Middle frontal gyrus (tissue), 1 donor: ENCODE measurements around the gene PPP1R11.

ENCODE experiments used
- DNase-seq: peaks from one replicate; pipeline ENCODE4 v3.0.0-alpha.2; 2015; ENCODE audit warnings: low spot score; ENCODE audit errors: extremely low spot score

The PPP1R11 gene

GRCh38 chr6:30061858-30062458 is 5.0 kb upstream of the PPP1R11 start:
- DNase-seq = no peak

- DNase-seq = no peak
Measured at GRCh38 chr6:30062471-30063178, 4.4 kb upstream of the PPP1R11 start.

GRCh38 chr6:30063315-30063714 is 3.7 kb upstream of the PPP1R11 start:
- no peak for DNase-seq

GRCh38 chr6:30066082-30066481 is 916 bp upstream of the PPP1R11 start:
- DNase-seq = no peak

DNA sequence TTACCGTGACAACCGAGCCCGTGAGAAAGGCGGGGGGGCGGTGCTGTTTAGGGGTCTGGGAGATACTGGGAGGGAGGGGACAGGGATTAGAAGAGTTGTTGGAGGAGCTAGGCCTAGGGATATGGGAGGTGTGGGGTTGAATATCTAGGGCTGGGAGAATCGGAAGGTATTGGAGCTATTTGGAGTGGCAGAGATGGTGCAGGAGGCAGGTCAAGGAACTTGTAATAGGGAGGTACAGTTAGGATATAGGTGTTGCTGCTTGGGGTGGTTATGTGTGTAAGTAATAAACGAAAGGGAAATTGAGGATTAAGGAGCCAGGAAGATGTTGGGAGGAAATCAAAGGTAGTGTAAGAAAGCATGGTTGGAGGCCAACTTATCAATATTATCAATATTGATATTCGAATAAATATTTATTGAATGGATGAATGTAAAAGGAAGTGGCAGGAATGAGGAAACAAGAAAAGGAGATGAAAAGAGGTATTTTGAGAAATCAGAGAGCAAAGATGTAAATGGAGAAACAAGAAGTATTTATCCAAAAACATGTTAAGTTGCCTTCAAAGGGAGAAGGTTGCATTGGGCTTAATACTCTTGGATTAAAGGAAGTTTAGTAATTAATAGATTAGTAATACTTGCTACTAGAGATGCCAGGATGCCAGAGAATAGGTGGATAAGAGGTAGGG is 602 bp downstream of the PPP1R11 start:
- no peak for DNase-seq

DNA sequence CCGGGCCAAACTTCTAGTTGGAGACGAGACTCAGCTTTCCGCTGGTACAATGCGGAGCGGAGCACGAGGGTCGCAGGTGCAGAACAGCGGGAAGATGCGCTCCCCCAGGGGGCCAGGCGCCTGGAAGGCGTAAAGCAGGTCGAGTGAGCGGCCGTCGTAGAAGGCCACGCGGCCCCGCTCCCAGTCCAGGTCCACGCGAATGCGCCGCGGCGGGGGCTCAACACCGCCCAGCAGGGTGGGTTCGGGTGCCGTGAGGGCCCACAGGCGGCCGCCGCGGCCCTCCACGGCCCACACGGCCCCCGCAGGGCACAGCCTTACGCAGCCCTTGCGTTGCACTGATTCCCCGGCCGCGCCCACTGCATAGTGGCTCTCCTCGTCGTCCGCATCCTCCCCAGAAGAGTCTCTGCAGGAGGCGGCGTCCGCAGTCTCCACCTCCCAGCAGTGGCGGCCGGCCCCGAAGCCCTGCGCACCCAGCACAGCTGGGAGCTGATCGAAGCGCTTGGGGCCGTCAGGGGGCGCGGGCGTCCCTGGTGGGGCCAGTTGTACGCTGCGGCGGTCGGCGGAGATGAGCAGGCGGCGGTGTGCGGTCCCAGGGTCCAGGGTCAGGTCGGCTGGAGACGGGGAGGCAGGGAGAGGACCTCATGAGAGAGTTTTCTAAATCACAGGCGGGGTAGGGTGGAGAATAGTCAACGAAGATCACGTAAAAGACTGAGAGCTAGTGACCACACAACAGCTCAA is 4.3 kb downstream of the PPP1R11 start:
- DNase-seq = no peak

GRCh38 chr6:30071858-30072257 is 4.9 kb downstream of the PPP1R11 start:
- DNase-seq = no peak

DNA sequence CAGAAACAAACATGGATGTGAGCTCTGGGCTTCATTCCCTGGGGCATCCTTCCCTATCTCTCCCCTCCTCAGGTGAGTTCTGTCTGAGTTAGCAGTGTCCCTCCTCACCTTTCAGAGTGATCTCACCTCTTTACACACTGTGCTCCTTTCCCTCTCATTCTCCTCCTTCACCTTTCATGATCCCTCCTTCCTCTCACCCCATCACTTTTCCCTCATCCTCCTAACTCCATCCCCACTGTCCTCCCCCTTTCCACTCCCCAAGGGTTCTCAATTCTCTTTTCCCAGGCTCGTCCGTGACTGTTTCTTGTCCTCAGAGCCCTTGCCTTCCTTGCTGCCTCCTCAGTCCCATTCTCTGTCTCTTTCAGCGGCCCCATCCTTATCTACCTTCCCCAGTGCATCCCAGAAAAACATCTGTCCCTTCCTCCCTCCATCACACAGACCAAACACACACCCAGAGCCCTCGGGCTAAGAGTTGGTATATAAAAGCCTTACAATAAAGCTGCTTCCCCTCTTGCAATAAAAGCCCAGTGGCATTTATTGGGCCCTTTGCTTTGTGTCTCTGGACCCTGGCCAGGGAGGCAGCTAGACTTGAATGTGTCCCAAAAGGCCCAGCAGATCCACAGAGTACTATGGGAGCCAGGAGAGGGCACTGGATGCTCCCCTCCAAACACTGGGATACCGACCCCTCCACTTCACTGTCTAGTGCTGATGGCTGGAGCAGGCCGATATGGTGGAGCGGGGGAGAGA is 6.7 kb downstream of the PPP1R11 start:
- DNase-seq = no peak

DNA sequence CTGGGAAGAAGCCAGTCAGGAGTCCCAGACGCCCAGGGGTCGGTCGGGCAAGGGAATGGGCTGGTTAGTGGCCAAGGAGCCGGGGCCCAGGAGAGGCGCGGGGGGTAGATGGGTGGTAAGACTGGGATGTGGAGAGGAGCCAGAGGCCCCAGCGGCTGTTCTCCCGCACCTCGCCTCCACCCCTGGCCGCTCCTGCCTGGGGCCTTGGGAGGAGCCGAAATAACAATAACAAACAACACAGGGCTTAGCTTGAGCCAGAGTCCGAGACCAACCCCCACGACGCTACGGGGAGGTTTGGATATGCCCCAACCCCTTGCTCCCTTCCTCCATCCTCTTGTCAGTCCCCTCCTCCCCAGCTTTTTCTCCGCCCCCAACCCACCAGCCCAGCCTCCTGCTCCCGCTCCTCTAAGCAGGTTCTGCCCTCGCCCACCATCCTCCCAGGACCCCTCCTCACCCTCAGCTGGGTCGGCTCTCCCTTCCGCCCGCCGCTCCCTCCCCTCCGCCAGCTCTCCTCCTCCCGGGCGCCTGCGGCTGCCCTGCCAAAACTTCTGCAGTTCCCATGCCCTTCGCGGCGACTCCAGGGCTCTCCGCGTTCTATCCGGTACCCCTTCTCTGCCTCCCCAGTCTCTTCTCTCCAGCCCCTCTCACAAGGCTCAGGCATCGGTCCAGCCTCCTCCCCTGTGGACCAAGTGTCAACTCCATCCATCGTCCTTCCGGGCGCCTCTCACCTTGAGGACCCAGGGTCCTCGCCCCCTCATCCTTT is 7.5 kb downstream of the PPP1R11 start:
- DNase-seq = no peak

DNA sequence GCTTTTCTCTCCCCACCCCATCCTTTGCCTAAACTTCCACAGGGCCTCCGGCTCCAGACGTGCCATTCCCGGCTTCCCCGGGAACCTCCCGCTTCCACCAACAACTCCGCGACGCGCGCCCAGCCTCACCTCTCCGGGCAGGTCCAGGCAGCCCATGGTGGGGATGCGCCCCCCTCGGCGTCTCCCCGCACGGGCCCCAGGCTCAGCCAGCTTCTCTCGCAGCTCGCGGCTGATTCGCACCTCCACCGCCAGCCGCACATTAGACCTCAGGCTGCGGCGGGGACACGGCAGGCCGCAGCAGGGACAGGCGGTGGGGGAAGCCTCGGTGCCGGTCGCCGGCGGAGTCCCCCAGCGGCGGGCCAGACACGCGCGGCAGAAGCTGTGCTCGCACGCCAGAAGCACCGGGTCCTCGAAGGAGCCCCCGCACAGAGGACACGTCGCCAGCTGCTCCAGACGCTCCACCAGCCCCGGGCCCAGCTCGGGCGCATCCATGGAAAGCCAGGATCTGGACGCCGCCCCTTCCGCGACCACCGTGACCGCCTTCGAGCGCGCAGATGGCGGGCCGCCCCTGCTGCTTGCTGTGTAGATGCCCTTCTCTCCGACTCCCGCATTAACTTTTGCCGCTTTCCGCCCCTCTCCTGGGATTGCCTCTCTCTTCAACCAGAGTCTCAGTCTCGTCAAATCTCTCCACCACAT is 8.2 kb downstream of the PPP1R11 start, which contains the start of gene RNF39:
TSS of gene RNF39 (minus strand) at position 676 of the 696 bp plus-strand sequence. CDS start at position 492, 184 bp downstream.
- DNase-seq = no peak

DNA sequence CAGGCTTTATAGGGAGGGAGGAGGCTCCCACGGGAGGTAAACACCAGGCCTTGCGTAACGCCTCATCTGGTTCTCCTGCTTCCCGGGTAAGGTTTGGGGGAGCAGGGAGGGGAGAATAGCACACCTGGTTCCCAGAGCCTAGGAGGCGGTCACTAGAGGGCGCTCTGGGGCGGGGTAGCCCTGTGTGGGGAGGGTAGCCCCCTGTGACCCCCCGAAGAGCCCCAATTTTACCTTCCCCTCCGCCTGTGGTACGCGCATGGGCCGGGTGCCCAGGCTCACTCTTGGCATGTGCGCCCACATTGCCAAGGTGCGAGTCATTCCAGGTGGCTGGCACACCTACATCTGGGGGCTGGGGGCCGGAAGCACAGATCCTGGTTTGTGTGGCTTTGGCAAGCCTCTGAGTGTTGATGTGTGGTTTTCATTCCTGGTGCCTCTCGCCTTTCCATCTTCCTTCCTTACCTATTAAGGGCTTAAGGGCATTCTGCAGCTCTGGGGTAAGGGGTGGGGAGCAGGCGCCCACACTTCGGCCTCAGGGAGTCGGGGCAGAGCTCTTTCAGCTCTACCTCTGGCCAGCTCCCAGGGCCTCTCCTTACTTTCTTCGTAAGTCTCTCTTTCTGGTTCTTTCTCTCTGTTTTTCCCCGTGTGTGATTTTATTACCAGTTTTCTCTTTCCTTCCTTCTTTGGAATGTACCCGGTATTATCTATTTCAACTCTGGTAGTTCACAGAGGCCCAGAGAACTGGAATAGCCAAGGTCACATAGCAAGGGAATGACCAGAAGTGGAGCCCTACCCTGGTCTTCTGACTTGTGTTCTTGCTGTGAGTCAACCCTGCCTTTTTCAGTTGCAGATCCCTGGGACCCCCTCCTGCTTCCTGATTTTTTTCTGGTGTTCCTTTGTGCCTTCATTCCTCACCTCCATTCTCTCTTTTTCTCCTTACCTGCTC is 9.1 kb downstream of the PPP1R11 start:
- DNase-seq = no peak

DNA sequence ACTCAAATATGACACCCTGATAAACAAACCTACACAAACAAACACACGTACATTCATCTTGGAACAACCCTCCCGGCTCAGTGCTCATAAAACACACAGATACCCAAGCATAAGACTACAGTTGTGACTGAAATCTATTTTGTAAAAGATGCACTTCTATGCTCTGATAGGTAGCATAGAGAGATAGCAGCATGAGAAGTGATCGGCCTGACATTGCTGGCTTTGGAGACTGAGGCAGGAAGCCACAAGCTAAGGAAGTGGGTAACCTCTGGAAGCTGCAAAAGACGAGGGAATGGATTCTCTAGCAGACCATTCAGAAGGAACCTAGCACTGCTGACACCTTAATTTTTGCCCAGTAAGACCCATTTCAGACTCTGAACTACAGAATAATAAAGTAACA is 10.2 kb downstream of the PPP1R11 start:
- DNase-seq = no peak

DNA sequence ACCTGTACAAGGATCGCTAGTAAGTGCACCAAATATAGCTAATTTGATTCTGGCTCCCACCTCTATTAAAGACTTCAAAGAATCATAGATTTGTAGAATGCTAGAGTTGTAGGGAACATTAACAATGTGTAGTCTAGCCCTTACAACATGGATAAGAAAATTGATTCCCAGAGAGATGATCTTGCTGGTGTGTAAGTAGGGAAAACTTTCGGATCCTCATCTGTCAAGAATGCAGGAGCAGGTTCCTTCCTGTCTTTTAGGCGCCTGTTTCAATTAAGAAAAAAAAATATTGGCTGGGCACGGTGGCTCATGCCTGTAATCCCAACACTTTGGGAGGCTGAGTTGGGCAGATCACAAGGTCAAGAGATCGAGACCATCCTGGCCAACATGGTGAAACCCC is 20.9 kb downstream of the PPP1R11 start:
- DNase-seq = no peak

GRCh38 chr6:30091577-30092381 is 24.8 kb downstream of the PPP1R11 start:
- DNase-seq = no peak

GRCh38 chr6:30092852-30093543 is 26.0 kb downstream of the PPP1R11 start:
- no peak for DNase-seq

- no peak for DNase-seq
Measured at GRCh38 chr6:30093951-30094661, 27.1 kb downstream of the PPP1R11 start.

DNA sequence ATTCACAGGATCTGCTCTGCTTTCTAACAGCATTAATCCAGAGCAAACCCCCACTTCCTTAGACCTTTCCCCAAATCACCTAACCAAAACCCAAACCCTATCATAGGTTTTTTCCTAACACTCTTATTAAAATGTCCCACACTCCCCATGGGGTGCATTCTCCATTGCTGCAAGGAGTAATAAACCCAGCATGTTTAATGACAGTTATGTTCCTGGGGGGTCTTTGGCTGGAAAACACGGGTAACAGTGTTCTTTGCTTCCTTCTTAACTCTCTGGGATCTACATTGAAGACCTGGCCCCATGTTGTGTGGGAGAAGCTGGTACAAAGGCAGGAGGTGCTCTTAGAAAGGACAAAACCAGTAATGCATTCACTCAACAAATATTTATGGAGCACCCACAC is 29.8 kb downstream of the PPP1R11 start:
- DNase-seq = no peak
